Astrocyte (in vitro differentiated cells and primary cell): ENCODE results near the gene NPDC1. TPM values are rescaled to one million over a fixed set of nuclear protein-coding genes. Genes with fewer than 3 reads are reported as not detected.

Source experiments
- DNase-seq: peaks from one replicate; pipeline ENCODE4 v3.0.0-alpha.2; 2010; ENCODE audit warnings: low read depth
- FAIRE-seq: peaks from 2 replicates; lab custom pipeline; 2011; peaks lifted over from hg19 to GRCh38; lab: Jason Lieb, UNC
- H2AFZ ChIP-seq: 2 replicates; pipeline ENCODE4 v1.6.0; 2012; ENCODE audit warnings: low read depth, low read length, inconsistent platforms
- H3K27ac ChIP-seq: 2 replicates; pipeline ENCODE4 v1.5.1; 2011; ENCODE audit warnings: low read depth, low read length, inconsistent platforms
- H3K27me3 ChIP-seq: 2 replicates; pipeline ENCODE4 v1.6.0; 2011; ENCODE audit warnings: low read length, inconsistent platforms; ENCODE audit not compliant: insufficient read depth
- H3K36me3 ChIP-seq: 2 replicates; pipeline ENCODE4 v1.5.1; 2011; ENCODE audit warnings: low read length, inconsistent platforms; ENCODE audit not compliant: insufficient read depth
- H3K4me1 ChIP-seq: 2 replicates; pipeline ENCODE4 v1.5.1; 2011; ENCODE audit warnings: low read length, inconsistent platforms; ENCODE audit not compliant: insufficient read depth
- H3K4me2 ChIP-seq: 2 replicates; pipeline ENCODE4 v1.6.0; 2012; ENCODE audit warnings: low read length, inconsistent platforms
- H3K4me3 ChIP-seq: 2 replicates; pipeline ENCODE4 v1.5.1; 2011; ENCODE audit warnings: low read depth, mild to moderate bottlenecking, low read length, inconsistent platforms; ENCODE audit not compliant: insufficient read depth
- H3K79me2 ChIP-seq: 2 replicates; pipeline ENCODE4 v1.6.0; 2012; ENCODE audit warnings: mild to moderate bottlenecking, low read length, inconsistent platforms; ENCODE audit not compliant: insufficient read depth
- H3K9ac ChIP-seq: 2 replicates; pipeline ENCODE4 v1.6.0; 2012; ENCODE audit warnings: mild to moderate bottlenecking, low read length, inconsistent platforms
- H3K9me3 ChIP-seq: 2 replicates; pipeline ENCODE4 v1.5.1; 2012; ENCODE audit warnings: low read depth, mild to moderate bottlenecking, low read length, inconsistent platforms; ENCODE audit not compliant: insufficient read depth
- H4K20me1 ChIP-seq: 2 replicates; pipeline ENCODE4 v1.6.0; 2012; ENCODE audit warnings: low read length, inconsistent platforms; ENCODE audit not compliant: insufficient read depth
- H3K27ac Mint-ChIP-seq: one replicate; pipeline ENCODE4 v1.8.0; 2021; ENCODE audit warnings: mild to moderate bottlenecking, mixed read lengths; ENCODE audit not compliant: unreplicated experiment
- H3K27me3 Mint-ChIP-seq: one replicate; pipeline ENCODE4 v1.8.0; 2021; ENCODE audit warnings: low read depth, mixed read lengths; ENCODE audit not compliant: unreplicated experiment
- H3K36me3 Mint-ChIP-seq: one replicate; pipeline ENCODE4 v1.8.0; 2021; ENCODE audit warnings: low read depth, mixed read lengths; ENCODE audit not compliant: unreplicated experiment
- H3K4me1 Mint-ChIP-seq: one replicate; pipeline ENCODE4 v1.8.0; 2021; ENCODE audit warnings: low read depth, mixed read lengths; ENCODE audit not compliant: unreplicated experiment
- H3K4me3 Mint-ChIP-seq: one replicate; pipeline ENCODE4 v1.8.0; 2021; ENCODE audit warnings: mild to moderate bottlenecking, moderate library complexity, mixed read lengths; ENCODE audit not compliant: unreplicated experiment
- H3K9me3 Mint-ChIP-seq: one replicate; pipeline ENCODE4 v1.8.0; 2021; ENCODE audit warnings: mild to moderate bottlenecking, mixed read lengths; ENCODE audit not compliant: unreplicated experiment
- CTCF ChIP-seq: IDR thresholded peaks from 2 replicates; pipeline ENCODE4 v1.5.1; 2011; ENCODE audit warnings: low read depth, mild to moderate bottlenecking, inconsistent platforms, low read length, moderate library complexity; ENCODE audit not compliant: insufficient read depth
- EZH2 ChIP-seq: IDR thresholded peaks from 2 replicates; pipeline ENCODE4 v1.6.1; 2012; ENCODE audit warnings: mild to moderate bottlenecking, low read length, inconsistent platforms; ENCODE audit not compliant: insufficient read depth
- total RNA-seq: library from RNA; stranded (reverse); gene quantifications from 2 replicates; pipeline ENCODE4 v1.2.1, GENCODE V29; 2021

Gene NPDC1
- total RNA-seq, 1 donor from 2014 or later: 66.8 TPM

- no peak for FAIRE-seq
- no peaks in the 10 kb centered on the region for H3K9me3 Mint-ChIP-seq
Measured at GRCh38 chr9:137027369-137028262, 18.4 kb downstream of the NPDC1 start, which contains the start of gene ABCA2. Gene ABCA2, minus strand, starts transcription at chr9:137028237. Its CDS starts 97 bp downstream, at chr9:137028140.

GRCh38 chr9:137026828-137027227 lies 19.1 kb downstream of the NPDC1 start:
- H3K4me1 Mint-ChIP-seq: no peaks in the 10 kb centered on the region
- no peak for TF ChIP-seq EZH2
- no peak for TF ChIP-seq CTCF
- Histone ChIP-seq H3K79me2 (no peaks in the 10 kb centered on the region), H3K4me3 (no peak overlapping the region), H3K4me1 (peaks cover 15% of the 10 kb centered on the region), H3K36me3 (no peaks in the 10 kb centered on the region), H3K27me3 (no peaks in the 10 kb centered on the region), H3K27ac (no peak overlapping the region), H3K4me2 (peak overlapping the region; percentile 84), H2AFZ (no peak overlapping the region), H4K20me1 (peaks cover 29% of the 10 kb centered on the region), H3K9me3 (no peaks in the 10 kb centered on the region), H3K9ac (no peak overlapping the region)
- DNase-seq: no peak
- no peak for FAIRE-seq
- H3K27ac Mint-ChIP-seq: no peak overlapping the region
- peak overlapping the region; percentile 84 for H3K4me3 Mint-ChIP-seq
- no peaks in the 10 kb centered on the region for H3K9me3 Mint-ChIP-seq
- H3K36me3 Mint-ChIP-seq: no peaks in the 10 kb centered on the region
- peaks cover 3% of the 10 kb centered on the region for H3K27me3 Mint-ChIP-seq

More at GRCh38 chr9:137027369-137028262, 18.4 kb downstream of the NPDC1 start, which contains the start of gene ABCA2:
- no peak for TF ChIP-seq CTCF
- TF ChIP-seq EZH2: peak; percentile 32
- H3K79me2 ChIP-seq: no peaks in the 10 kb centered on the region
- Mint-ChIP-seq H3K27ac (no peak within 1 kb of the TSS), H3K4me1 (no peaks in the 10 kb centered on the region), H3K4me3 (peak within 1 kb of the TSS; percentile 84), H3K27me3 (peaks cover 6% of the 10 kb centered on the region), H3K36me3 (no peaks in the 10 kb centered on the region)
- H3K4me1 ChIP-seq: peaks cover 15% of the 10 kb centered on the region
- DNase-seq: no peak
- peak within 1 kb of the TSS; percentile 50 for H3K4me3 ChIP-seq
- H3K27me3 ChIP-seq: no peaks in the 10 kb centered on the region
- peaks cover 29% of the 10 kb centered on the region for H4K20me1 ChIP-seq
- peak within 1 kb of the TSS; percentile 48 for H3K9ac ChIP-seq
- H3K27ac ChIP-seq: no peak within 1 kb of the TSS
- no peaks in the 10 kb centered on the region for H3K36me3 ChIP-seq
- H3K4me2 ChIP-seq: peak within 1 kb of the TSS; percentile 90
- peak within 1 kb of the TSS; percentile 66 for H2AFZ ChIP-seq
- H3K9me3 ChIP-seq: no peaks in the 10 kb centered on the region
